Sciatic nerve (tissue), 2 donors: Measurements from ENCODE around the gene CYLD. TPM values are rescaled to one million over a fixed set of nuclear protein-coding genes. Genes with fewer than 3 reads are reported as not detected.

Source experiments
- ATAC-seq: fragments of 200-7000 bp; cut with Tn5 transposase; one replicate; pipeline ENCODE4 v1.9.1; 2020; ENCODE audit warnings: mild to moderate bottlenecking, moderate library complexity
- DNase-seq: peaks from one replicate; pipeline ENCODE4 v3.0.0-alpha.2; 2020; ENCODE audit warnings: low spot score
- intact Hi-C: fragments of 100-400 bp; cut with DNase I; formaldehyde crosslinking; loops from one replicate; pipeline ENCODE4 v1.14.2; 2022
- total RNA-seq: library from RNA; stranded (reverse); fragmentation: NEBNext Ultra II Directional; extraction: Animal tissue kit (Norgen Biotek cat#: 25700); gene quantifications from one replicate; pipeline ENCODE4 v1.2.1, GENCODE V29; 2021
- donor health status: DM: no; HTN: no; CAD: no.
- donor health status: DM: no; HTN: no; CAD: no.

CYLD gene
- total RNA-seq, 1 donor from 2014 or later, result 52.2 TPM

DNA sequence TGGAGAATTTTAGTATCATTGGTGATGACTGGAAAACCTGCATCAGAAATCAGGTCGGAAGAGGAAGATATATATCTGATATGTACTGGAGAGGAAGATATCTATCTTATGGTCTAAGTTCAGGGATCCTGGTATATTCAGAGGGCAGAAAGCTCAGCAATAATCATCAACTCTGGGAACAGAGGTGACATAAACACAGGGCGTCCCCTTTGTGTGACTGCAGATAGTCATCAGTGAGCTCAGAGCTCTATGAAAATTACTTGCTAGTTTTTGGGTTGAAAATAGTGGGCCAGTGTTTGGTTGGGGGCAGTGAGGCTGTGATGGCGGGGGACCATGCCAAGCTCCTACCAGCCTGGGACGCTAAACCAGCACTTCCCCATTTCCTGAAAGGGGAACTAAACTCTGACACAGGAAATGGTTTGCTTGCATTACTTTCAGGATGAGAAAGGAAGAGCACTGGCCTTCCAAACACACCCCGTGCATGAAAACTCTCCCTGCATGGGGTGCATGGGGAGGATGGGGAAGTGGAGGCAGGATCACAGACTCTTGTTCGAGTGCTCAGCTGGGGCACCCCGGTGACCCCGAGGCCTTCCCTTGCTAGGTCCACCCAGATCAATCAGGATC is 32.7 kb upstream of the CYLD start:
- intact Hi-C loops, result no loop called here
- ATAC-seq, result peak; percentile 63
- DNase-seq, result no peak

DNA sequence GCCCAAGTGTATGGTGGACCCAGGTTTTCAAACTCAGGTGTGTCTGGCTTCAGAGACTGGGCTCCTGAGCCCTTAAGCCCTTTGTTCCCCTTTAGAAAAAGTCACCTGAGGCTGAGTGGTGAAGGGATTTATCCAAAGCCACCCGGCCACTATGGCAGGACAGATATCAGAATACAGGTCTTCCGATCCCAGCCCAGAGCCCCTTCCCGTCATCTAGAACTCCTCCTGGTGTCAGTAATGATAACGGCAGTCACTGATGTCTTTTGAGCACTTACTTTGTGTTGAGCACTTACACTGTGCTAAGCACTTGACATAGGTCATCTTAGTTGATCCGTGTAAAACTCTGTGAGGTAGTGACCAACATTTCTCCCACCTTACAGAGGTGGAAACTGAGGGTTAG is 31.9 kb upstream of the CYLD start:
- DNase-seq (no peak), ATAC-seq (no peak)
- intact Hi-C loops, result no loop called here

DNA sequence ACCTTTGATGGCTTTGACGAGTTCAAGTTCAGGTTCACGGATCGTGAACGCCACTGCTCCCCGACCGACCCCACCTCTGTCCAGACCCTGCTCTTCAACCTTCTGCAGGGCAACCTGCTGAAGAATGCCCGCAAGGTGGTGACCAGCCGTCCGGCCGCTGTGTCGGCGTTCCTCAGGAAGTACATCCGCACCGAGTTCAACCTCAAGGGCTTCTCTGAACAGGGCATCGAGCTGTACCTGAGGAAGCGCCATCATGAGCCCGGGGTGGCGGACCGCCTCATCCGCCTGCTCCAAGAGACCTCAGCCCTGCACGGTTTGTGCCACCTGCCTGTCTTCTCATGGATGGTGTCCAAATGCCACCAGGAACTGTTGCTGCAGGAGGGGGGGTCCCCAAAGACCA is 30.8 kb upstream of the CYLD start:
- intact Hi-C loops, result no loop called here

DNA sequence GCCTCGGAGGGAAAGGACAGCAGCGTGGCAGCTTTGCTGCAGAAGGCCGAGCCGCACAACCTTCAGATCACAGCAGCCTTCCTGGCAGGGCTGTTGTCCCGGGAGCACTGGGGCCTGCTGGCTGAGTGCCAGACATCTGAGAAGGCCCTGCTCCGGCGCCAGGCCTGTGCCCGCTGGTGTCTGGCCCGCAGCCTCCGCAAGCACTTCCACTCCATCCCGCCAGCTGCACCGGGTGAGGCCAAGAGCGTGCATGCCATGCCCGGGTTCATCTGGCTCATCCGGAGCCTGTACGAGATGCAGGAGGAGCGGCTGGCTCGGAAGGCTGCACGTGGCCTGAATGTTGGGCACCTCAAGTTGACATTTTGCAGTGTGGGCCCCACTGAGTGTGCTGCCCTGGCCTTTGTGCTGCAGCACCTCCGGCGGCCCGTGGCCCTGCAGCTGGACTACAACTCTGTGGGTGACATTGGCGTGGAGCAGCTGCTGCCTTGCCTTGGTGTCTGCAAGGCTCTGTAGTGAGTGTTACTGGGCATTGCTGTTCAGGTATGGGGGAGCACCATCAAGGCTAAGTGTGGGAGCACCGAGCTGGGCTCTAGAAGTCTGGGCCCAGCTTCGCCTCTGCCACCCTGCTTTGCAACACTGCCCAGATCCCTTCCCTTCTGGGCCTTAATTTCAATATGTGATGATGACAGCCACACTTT is 29.9 kb upstream of the CYLD start:
- DNase-seq, result no peak
- intact Hi-C loops, result no loop called here
- ATAC-seq, result no peak

More for the DNA sequence above, 30.8 kb upstream of the CYLD start:
- ATAC-seq (no peak), DNase-seq (no peak)

DNA sequence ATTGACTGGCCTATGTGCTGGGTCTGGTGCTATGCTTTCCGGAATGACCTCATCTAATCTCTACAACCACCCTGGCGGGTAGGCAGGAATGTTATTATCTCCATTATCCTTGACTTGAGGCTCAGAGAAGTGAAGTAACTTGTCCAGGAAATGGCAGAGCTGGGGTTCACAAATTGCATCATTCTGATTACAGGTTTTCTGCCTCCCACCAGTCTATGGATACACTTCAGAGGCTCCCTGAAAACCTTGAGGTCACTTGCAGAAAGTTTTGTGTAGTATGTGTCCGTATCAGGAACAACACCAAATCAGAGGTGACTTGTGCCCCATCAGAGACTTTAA is 29.4 kb upstream of the CYLD start:
- intact Hi-C loops, result no loop called here
- no peak for ATAC-seq
- DNase-seq, result no peak

DNA sequence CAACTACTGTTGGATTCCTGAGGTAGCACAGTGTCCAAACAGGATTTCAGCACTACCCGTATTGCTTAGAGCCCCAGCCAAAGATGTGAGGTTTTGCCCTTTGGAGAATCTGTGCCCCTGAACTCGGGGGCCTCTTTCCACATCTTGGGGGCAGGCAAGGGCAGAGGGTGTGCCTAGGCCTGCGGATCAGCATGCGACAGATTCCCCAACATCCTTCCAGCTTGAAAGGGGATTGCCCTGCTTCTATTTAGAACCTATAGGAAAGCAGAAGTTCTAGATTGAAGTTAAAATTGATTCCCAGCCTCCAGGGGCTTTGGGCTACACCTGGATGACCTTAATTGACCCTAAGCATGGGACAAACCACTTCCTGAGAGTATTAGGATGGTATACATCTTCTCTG is 28.9 kb upstream of the CYLD start:
- DNase-seq, result no peak
- no peak for ATAC-seq
- intact Hi-C loops, result no loop called here

DNA sequence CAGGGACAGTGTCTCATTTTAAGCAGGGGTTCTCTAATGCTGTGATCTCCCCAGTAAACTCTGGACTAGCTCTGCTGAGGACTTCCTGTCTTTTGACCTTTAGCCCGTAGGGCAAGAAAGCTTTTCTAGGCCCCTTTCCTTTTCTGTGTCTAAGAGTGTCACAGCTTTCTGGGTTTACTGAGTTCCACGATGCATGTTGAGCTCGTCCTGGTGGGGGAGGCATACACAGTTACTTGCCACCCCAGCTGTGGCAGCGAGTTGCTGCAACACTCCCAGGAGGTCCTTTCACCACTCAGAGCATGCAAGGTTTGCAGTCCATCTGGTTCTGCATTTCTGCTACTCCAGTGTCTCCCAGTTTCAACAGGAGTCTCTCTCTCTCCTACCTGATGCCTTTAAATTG is 24.8 kb upstream of the CYLD start:
- ATAC-seq (no peak), DNase-seq (no peak)
- intact Hi-C loops, result no loop called here

DNA sequence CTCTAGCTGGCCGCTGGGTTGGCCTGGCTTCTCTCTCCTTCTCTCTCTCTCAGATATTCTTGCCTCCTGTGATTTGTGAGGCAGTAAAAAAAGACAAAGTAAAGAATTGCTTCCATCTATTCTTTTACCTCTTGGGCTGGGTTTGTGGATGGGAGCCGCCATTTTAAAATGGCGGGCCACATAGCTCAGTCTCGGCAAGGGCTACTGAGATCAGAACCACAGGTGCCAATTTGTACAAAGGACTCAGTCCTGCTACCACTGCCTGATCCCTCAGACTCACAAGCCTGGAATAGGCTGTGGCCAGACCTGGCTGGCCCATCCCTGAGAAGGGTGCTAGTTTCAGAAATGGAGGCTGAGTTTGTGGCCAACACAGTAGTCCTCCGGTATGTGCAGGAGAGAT is 24.4 kb upstream of the CYLD start:
- DNase-seq, result no peak
- intact Hi-C loops, result no loop called here
- ATAC-seq, result no peak

DNA sequence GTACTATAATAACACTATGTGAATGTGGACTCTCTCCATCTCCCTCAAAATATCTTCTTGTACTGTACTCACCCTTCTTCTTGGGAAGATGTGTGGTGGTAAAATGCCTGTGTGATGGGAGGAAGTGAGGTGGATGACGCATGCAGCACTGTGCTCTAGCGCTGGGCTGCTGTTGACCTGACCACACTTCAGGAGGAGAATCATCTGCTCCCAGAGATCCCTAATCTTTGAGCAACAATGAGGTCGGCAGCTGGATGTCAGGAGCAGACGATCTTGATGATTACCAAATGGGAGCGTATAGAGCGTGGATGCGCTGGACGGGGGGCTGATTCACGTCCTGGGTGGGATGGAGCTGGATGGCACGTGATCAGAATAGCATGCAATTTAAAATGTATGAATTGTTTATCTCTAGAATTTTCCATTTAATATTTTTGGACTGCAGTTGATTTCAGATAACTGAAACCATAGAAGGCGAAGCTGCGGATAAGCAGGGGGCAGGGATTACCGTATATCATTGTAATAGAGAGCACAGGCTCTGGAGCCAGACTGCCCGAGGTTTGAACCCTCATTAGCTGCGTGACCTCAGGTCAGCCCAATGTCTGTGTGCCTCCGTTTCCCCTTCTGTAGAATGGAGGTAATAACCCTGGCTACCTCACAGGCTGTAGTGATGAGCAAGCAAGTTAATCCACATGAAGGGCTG is 23.7 kb upstream of the CYLD start:
- ATAC-seq, result no peak
- DNase-seq, result no peak
- intact Hi-C loops, result no loop called here

DNA sequence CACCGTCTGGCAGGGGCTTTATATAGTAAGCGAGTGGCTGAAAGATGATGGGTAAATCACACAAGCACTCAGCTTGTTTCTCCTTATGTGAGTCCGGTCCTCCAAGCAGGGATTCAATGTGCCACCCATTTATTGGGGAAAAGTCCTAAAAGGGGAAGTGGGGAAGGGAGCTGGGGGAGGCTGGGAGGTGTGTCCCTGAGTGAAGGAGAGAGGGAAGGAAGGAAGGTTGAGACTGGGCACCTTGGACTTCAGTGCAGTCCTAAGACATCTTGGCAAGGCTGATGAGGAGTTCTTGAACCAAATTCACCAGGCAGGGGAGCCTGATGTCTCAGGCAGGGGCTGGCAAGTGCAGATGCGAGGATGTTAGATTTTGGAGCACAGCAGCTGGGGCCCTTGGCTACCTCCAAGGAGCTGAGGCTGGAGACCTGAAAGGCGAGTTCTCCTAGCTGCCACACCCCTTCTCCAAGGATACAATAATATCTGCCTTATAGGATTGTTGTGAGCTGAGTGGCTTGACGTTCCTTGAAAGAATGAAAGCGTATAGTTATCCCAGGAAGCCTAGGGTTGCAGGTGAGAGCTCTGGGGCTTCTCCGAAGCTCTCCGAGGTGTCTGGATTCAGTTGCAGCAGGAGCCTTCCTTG is 23.0 kb upstream of the CYLD start:
- no peak for ATAC-seq
- intact Hi-C loops, result no loop called here
- DNase-seq, result no peak

DNA sequence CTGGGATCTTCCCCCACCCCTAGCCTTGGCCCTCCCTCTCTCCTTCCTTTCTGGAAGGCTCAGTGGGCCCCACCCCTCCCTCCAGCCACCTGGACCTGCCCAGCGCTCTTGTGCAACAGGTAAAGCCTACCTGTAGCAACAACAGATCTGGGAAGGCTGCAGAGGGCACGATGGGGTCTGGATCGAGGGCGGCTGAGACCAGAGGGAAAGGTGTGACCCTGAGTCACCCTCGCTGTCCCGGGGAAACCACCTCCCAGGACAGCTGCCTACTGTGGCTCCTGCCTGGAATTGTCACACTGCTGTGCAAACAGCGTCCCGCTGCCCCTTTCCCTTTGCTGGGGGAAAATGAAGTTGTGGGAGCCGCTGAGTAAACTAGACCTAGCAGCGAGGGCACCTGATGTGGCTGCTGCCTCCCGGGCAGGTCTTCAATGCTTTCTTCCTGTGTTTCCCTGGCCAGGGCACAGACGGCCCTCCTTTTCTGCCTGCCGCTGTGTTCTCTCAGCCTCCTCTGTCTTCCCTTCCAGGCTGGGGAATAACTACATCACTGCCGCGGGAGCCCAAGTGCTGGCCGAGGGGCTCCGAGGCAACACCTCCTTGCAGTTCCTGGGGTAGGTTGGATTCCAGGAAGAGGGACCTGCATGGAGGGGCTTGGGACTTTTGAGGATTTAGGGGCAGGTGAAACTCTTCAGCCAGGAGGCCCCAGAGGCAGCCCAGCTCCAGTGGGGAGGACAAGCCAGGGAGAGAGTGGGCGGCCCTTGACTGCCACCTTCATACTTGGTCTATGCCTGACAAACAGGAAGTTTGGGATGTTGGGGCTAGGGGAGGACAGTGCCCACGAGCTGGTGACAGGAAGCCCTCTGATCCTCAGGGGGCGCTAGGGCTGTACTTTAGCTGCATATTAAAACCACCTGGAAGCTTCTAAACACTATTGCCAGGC is 22.2 kb upstream of the CYLD start:
- no peak for ATAC-seq
- no peak for DNase-seq
- intact Hi-C loops, result no loop called here

DNA sequence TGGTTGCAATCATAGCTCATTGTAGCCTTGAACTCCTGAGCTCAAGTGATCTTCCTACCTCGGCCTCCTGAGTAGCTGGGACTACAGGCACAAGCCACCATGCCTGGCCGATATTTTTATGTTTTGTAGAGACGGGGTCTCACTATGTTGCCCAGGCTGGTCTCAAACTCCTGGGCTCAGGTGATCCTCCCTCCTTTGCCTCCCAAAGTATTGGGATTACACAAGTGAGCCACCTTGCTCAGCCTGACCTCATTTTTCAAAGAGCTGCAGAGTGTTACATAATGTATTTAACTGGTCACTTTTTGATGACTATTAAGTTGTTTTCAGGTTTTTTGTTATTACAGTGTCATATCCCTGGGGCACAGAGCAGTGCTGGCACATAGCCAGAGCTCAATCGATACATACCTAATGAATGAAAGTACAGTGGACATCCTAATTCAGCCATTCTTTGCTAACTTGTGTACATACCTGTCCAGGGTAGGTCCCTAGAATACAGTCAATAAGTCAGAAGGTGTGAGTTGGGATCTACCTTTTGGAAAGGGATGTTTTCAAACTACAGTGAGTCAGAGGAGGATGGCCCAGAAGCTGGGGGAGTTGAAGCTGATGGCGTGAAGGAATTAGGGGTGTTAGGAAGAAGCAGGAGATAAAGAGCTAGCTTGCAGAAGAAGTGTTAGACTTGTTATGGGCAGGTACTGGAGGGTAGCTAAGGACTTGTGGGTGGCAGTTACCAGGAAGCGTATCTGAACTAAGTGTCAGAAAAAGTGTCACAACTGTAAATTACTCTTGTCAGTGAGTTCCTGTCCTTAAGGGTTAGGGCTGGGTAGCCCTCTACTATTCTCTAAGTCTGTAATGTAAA is 20.1 kb upstream of the CYLD start:
- intact Hi-C loops, result no loop called here
- no peak for DNase-seq

DNA sequence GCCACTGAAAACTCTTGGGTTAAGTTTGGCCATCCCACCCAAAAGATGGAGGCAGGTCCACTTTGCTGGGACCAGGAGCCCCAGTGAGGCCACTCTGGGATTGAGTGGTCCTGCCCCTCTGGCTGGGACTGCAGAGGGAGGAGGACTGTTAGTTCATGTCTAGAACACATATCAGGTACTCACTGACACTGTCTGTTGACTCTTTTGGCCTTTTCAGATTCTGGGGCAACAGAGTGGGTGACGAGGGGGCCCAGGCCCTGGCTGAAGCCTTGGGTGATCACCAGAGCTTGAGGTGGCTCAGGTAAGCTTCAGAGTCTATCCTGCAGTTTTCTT is 19.5 kb upstream of the CYLD start:
- DNase-seq (no peak), ATAC-seq (no peak)
- intact Hi-C loops, result no loop called here

More for the DNA sequence above, 20.1 kb upstream of the CYLD start:
- no peak for ATAC-seq

DNA sequence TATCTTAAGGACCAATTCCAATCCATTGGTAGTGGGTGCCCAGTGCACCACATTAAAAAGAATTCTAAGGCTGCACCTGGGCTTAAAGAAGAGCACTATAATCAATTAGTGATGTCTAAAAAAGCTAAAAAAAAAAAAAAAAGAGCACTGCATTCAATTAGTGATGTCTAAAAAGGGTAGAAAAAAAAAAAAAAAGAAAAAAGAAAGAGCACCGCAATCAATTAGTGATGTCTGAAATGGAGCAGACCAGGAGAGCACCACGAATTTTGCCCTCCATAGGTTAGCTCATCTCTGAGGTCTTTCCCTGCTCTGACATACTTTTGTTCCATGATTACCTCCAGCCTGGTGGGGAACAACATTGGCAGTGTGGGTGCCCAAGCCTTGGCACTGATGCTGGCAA is 18.9 kb upstream of the CYLD start:
- DNase-seq (no peak), ATAC-seq (no peak)
- intact Hi-C loops, result no loop called here

DNA sequence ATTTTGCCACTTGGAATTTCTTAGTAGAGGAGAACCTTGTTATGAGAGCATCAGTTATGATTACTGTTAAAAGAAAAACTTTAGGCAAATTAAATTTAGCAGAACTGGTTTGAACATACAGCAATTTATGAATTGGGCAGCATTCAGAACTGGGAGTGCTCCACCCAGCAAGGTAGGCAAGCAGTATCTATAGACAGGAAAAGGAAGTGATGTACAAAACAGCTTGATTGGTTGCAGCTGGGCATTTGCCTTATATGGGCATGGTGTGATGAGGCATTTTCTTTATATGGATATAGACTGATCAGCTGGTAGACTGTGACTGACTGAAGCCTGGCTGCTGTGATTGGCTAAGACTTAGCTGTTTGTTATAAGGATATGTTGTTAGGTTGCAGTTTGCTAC is 17.6 kb upstream of the CYLD start:
- intact Hi-C loops, result no loop called here
- ATAC-seq (no peak), DNase-seq (no peak)

DNA sequence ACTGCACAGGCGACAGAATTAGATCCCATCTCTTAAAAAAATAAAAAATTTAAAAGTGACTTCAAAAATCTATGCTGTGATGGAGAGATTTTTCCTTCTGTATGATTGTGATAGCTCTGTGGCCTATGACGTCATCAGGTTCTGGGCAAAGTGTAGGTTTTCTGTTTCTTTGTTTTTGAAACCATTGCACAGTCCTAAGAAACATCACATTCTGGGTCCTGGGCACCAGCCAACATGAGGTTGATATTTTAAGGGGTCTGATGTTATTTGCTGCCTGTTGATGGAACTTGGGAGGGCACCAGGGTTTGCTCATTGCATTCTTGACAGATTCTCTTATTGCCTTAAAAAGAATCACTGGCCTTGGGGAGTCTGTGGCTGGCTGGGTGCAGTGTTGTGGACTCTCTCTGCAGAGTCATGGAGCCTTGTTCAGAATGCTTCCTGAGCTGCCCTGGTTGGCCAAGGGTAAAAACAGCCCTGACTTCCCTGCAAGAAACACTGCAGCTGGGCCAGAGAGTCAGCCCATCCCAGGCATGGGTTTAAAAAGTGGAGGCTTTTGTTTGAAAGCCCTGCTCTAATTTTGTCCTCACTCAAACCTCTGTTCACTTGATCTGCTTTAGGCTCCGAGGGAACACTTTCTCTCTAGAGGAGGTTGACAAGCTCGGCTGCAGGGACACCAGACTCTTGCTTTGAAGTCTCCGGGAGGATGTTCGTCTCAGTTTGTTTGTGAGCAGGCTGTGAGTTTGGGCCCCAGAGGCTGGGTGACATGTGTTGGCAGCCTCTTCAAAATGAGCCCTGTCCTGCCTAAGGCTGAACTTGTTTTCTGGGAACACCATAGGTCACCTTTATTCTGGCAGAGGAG is 10.5 kb upstream of the CYLD start:
- no peak for DNase-seq
- ATAC-seq, result no peak

DNA sequence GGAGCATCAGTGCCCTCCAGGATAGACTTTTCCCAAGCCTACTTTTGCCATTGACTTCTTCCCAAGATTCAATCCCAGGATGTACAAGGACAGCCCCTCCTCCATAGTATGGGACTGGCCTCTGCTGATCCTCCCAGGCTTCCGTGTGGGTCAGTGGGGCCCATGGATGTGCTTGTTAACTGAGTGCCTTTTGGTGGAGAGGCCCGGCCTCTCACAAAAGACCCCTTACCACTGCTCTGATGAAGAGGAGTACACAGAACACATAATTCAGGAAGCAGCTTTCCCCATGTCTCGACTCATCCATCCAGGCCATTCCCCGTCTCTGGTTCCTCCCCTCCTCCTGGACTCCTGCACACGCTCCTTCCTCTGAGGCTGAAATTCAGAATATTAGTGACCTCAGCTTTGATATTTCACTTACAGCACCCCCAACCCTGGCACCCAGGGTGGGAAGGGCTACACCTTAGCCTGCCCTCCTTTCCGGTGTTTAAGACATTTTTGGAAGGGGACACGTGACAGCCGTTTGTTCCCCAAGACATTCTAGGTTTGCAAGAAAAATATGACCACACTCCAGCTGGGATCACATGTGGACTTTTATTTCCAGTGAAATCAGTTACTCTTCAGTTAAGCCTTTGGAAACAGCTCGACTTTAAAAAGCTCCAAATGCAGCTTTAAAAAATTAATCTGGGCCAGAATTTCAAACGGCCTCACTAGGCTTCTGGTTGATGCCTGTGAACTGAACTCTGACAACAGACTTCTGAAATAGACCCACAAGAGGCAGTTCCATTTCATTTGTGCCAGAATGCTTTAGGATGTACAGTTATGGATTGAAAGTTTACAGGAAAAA is 9.7 kb upstream of the CYLD start:
- DNase-seq, result no peak
- ATAC-seq, result peak; percentile 56
- intact Hi-C loops, result no loop called here

More for the DNA sequence above, 10.5 kb upstream of the CYLD start:
- intact Hi-C loops, result no loop called here
